ENCODE data around the gene OLFM1. TPM values are rescaled to one million over a fixed set of nuclear protein-coding genes. Genes with fewer than 3 reads are reported as not detected.

The OLFM1 gene
- total and polyA plus RNA-seq, 2 donors from 2014 or later = 2.9 to 33.7 TPM

GRCh38 chr9:135105211-135105745, 17.8 kb downstream of the OLFM1 start:
- Histone ChIP-seq H3K9ac (ENCODE audit: low read length in 3 of 3) (no peak overlapping the region), H3K9me3 (ENCODE audit: control insufficient read depth in 2 of 3, insufficient read depth in 1 of 3, low read length in 3 of 3) (no peaks in the 10 kb centered on the region), H3K27me3 (ENCODE audit: control insufficient read depth, insufficient read depth, low read length) (peaks cover 4% of the 10 kb centered on the region), H3K4me3 (ENCODE audit: low read length in 3 of 3) (no peak overlapping the region), H3K4me1 (ENCODE audit: control insufficient read depth in 2 of 3, insufficient read depth in 2 of 3, low read depth in 1 of 3, low read length in 3 of 3) (no peaks in the 10 kb centered on the region), H3K36me3 (ENCODE audit: control insufficient read depth in 2 of 3, insufficient read depth in 3 of 3, low read length in 3 of 3) (no peaks in the 10 kb centered on the region), H3K27ac (ENCODE audit: low read depth in 2 of 2, low read length in 2 of 2) (no peak overlapping the region)
- DNase-seq (no peak), FAIRE-seq (no peak)
- intact Hi-C loops (cut with DNase I) = no loop called here
- TF ChIP-seq CTCF (IDR thresholded peaks at IDR 0.05; ENCODE audit: borderline replicate concordance, extremely low read depth, insufficient read depth) = no peak

- intact Hi-C loops (cut with DNase I) = no loop called here
- Histone ChIP-seq H3K27ac (ENCODE audit: low read depth in 2 of 2, low read length in 2 of 2) (no peak overlapping the region), H3K27me3 (ENCODE audit: control insufficient read depth, insufficient read depth, low read length) (peaks cover 4% of the 10 kb centered on the region), H3K4me3 (ENCODE audit: low read length in 3 of 3) (no peak overlapping the region), H3K9ac (ENCODE audit: low read length in 3 of 3) (no peak overlapping the region), H3K36me3 (ENCODE audit: control insufficient read depth in 2 of 3, insufficient read depth in 3 of 3, low read length in 3 of 3) (no peaks in the 10 kb centered on the region), H3K4me1 (ENCODE audit: control insufficient read depth in 2 of 3, insufficient read depth in 2 of 3, low read depth in 1 of 3, low read length in 3 of 3) (no peaks in the 10 kb centered on the region), H3K9me3 (ENCODE audit: control insufficient read depth in 2 of 3, insufficient read depth in 1 of 3, low read length in 3 of 3) (no peaks in the 10 kb centered on the region)
- FAIRE-seq (no peak), DNase-seq (no peak)
- no peak for TF ChIP-seq CTCF (IDR thresholded peaks at IDR 0.05; ENCODE audit: borderline replicate concordance, extremely low read depth, insufficient read depth)
These were observed 18.5 kb downstream of the OLFM1 start for GRCh38 chr9:135105938-135106491.

- no peaks in the 10 kb centered on the region for H3K9me3 ChIP-seq (ENCODE audit: control insufficient read depth in 2 of 3, insufficient read depth in 1 of 3, low read length in 3 of 3)
- no peak overlapping the region for H3K27ac ChIP-seq (ENCODE audit: low read depth in 2 of 2, low read length in 2 of 2)
- FAIRE-seq (no peak), DNase-seq (no peak)
- intact Hi-C loops (cut with DNase I) = no loop called here
- no peak for TF ChIP-seq CTCF (IDR thresholded peaks at IDR 0.05; ENCODE audit: borderline replicate concordance, extremely low read depth, insufficient read depth)
- H3K4me3 ChIP-seq (ENCODE audit: low read length in 3 of 3) = no peak overlapping the region
- peaks cover 4% of the 10 kb centered on the region for H3K27me3 ChIP-seq (ENCODE audit: control insufficient read depth, insufficient read depth, low read length)
- H3K9ac ChIP-seq (ENCODE audit: low read length in 3 of 3) = no peak overlapping the region
- H3K4me1 ChIP-seq (ENCODE audit: control insufficient read depth in 2 of 3, insufficient read depth in 2 of 3, low read depth in 1 of 3, low read length in 3 of 3) = no peaks in the 10 kb centered on the region
- H3K36me3 ChIP-seq (ENCODE audit: control insufficient read depth in 2 of 3, insufficient read depth in 3 of 3, low read length in 3 of 3) = no peaks in the 10 kb centered on the region
These were observed 19.2 kb downstream of the OLFM1 start for GRCh38 chr9:135106551-135107270.

All from kidney (tissue), 14 donors.